Mammary epithelial cell (primary cell): Measurements from ENCODE around the gene KIF6.

Source experiments
- EZH2 ChIP-seq: IDR thresholded peaks from 2 replicates; pipeline ENCODE4 v1.6.1; 2012; ENCODE audit warnings: low read length, inconsistent platforms, borderline replicate concordance
- TF ChIP-seq, protein P1 (sequence below), 2 donors: IDR thresholded peaks in 1 of 2; conservative IDR thresholded peaks in 1 of 2; 2 replicates each; pipeline ENCODE4 v1.5.1; 2011 to 2012; ENCODE audit warnings: inconsistent platforms in 2 of 2, low read length in 2 of 2, mild to moderate bottlenecking in 2 of 2, control low read depth in 1 of 2, low read depth in 1 of 2; ENCODE audit not compliant: insufficient read depth in 1 of 2; ENCODE audit errors: extremely low read depth in 1 of 2

DNA sequence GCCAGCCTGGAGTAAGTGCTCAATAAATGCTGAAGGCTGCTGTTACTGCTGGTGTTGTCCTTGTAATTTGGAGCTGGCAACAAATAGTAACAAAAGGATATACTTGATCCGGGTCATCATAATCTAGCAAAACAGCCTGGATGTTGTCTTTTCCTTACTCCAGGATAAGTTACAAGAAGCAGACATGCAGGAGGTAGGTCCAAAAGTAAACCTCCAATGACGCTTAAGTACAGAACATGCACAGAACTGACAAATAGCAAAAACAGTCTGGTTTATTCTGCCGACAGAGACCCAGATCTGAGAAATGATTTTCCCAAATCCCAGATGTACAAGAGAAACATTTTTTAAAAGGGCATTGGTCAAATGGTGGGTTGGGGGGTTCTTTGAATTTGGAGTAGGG, 309.7 kb downstream of the KIF6 start:
- TF ChIP-seq, protein P1, sequence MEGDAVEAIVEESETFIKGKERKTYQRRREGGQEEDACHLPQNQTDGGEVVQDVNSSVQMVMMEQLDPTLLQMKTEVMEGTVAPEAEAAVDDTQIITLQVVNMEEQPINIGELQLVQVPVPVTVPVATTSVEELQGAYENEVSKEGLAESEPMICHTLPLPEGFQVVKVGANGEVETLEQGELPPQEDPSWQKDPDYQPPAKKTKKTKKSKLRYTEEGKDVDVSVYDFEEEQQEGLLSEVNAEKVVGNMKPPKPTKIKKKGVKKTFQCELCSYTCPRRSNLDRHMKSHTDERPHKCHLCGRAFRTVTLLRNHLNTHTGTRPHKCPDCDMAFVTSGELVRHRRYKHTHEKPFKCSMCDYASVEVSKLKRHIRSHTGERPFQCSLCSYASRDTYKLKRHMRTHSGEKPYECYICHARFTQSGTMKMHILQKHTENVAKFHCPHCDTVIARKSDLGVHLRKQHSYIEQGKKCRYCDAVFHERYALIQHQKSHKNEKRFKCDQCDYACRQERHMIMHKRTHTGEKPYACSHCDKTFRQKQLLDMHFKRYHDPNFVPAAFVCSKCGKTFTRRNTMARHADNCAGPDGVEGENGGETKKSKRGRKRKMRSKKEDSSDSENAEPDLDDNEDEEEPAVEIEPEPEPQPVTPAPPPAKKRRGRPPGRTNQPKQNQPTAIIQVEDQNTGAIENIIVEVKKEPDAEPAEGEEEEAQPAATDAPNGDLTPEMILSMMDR (conservative IDR thresholded peaks at IDR 0.05 in 1 of 2, IDR thresholded peaks at IDR 0.05 in 1 of 2; ENCODE audit: extremely low read depth in 1 of 2, insufficient read depth in 1 of 2, low read depth in 1 of 2, low read length in 2 of 2) = no peak
- TF ChIP-seq EZH2 = no peak
